Frontal cortex (tissue), 4 donors: ENCODE results near the gene DMC1. TPM values are rescaled to one million over a fixed set of nuclear protein-coding genes. Genes with fewer than 3 reads are reported as not detected.
A peak's percentile ranks its signal among the peaks of the same experiment; 100 is the strongest.
"Not testable (repeated sequence)": the region's sequence is repeated elsewhere in the genome, so short reads cannot be mapped to it uniquely, and the experiment has no call there.

Experiments used
- DNase-seq, 2 donors: peaks; one replicate each; pipeline ENCODE4 v3.0.0; 2012; ENCODE audit warnings: low spot score in 2 of 2
- FAIRE-seq: peaks from 2 replicates; lab custom pipeline; 2012; peaks lifted over from hg19 to GRCh38; lab: Jason Lieb, UNC
- total RNA-seq: library from RNA; depleted of rRNA; stranded (reverse); fragments of >200 nt; gene quantifications from one replicate; pipeline ENCODE4 v1.2.3, GENCODE V29; 2014
- donor health status: control.
- donor health status: control.
- donor health status: control.

The DMC1 gene
- total RNA-seq: 4.5 TPM

- DNase-seq (peak; percentile 82 to 93), FAIRE-seq (no peak)
Observed at GRCh38 chr22:38569972-38570778, at the start of gene DMC1. Gene DMC1 (minus strand): TSS chr22:38570183. CDS start chr22:38568256, 1,927 bp downstream.

GRCh38 chr22:38618682-38619081 lies 48.7 kb upstream of the DMC1 start:
- FAIRE-seq: no peak

GRCh38 chr22:38618258-38618657 lies 48.3 kb upstream of the DMC1 start:
- no peak for FAIRE-seq
- DNase-seq: no peak

More at GRCh38 chr22:38618682-38619081, 48.7 kb upstream of the DMC1 start:
- DNase-seq: no peak

GRCh38 chr22:38615064-38615405 lies 45.1 kb upstream of the DMC1 start:
- not testable (repeated sequence) for FAIRE-seq, DNase-seq

GRCh38 chr22:38614332-38615063 lies 44.5 kb upstream of the DMC1 start:
- no peak for FAIRE-seq

GRCh38 chr22:38613588-38613987 lies 43.6 kb upstream of the DMC1 start:
- FAIRE-seq (no peak), DNase-seq (no peak)

More at GRCh38 chr22:38614332-38615063, 44.5 kb upstream of the DMC1 start:
- no peak for DNase-seq

GRCh38 chr22:38612217-38613006 lies 42.4 kb upstream of the DMC1 start:
- DNase-seq: no peak

GRCh38 chr22:38611559-38611958 lies 41.6 kb upstream of the DMC1 start:
- FAIRE-seq (no peak), DNase-seq (no peak)

More at GRCh38 chr22:38612217-38613006, 42.4 kb upstream of the DMC1 start:
- no peak for FAIRE-seq

- FAIRE-seq (no peak), DNase-seq (no peak)
Observed at GRCh38 chr22:38610234-38610633, 40.3 kb upstream of the DMC1 start.

- FAIRE-seq (no peak), DNase-seq (peak in 1 of 2 donors; percentile 27)
Observed at GRCh38 chr22:38608992-38609750, 39.2 kb upstream of the DMC1 start.

GRCh38 chr22:38607680-38608079 lies 37.7 kb upstream of the DMC1 start:
- FAIRE-seq: no peak
- DNase-seq: no peak

GRCh38 chr22:38602166-38602565 lies 32.2 kb upstream of the DMC1 start:
- DNase-seq (no peak), FAIRE-seq (no peak)

- DNase-seq: no peak
- FAIRE-seq: no peak
Observed at GRCh38 chr22:38601221-38601764, 31.3 kb upstream of the DMC1 start.

- no peak for FAIRE-seq
- DNase-seq: no peak
Observed at GRCh38 chr22:38599466-38599865, 29.5 kb upstream of the DMC1 start.

- FAIRE-seq, DNase-seq: not testable (repeated sequence)
Observed at GRCh38 chr22:38582923-38583322, 12.9 kb upstream of the DMC1 start.

GRCh38 chr22:38578505-38578904 lies 8.5 kb upstream of the DMC1 start:
- no peak for FAIRE-seq
- no peak for DNase-seq

- DNase-seq: peak in 1 of 2 donors; percentile 46
- FAIRE-seq: peak; percentile 93
Observed at GRCh38 chr22:38572065-38572464, 2.1 kb upstream of the DMC1 start.

GRCh38 chr22:38570779-38571364 lies 889 bp upstream of the DMC1 start:
- DNase-seq (peak in 1 of 2 donors; percentile 42), FAIRE-seq (no peak)
